ENCODE results near the gene TMC6.
"Not testable (repeated sequence)": the region's sequence is repeated elsewhere in the genome, so short reads cannot be mapped to it uniquely, and the experiment has no call there.

The TMC6 gene

DNA sequence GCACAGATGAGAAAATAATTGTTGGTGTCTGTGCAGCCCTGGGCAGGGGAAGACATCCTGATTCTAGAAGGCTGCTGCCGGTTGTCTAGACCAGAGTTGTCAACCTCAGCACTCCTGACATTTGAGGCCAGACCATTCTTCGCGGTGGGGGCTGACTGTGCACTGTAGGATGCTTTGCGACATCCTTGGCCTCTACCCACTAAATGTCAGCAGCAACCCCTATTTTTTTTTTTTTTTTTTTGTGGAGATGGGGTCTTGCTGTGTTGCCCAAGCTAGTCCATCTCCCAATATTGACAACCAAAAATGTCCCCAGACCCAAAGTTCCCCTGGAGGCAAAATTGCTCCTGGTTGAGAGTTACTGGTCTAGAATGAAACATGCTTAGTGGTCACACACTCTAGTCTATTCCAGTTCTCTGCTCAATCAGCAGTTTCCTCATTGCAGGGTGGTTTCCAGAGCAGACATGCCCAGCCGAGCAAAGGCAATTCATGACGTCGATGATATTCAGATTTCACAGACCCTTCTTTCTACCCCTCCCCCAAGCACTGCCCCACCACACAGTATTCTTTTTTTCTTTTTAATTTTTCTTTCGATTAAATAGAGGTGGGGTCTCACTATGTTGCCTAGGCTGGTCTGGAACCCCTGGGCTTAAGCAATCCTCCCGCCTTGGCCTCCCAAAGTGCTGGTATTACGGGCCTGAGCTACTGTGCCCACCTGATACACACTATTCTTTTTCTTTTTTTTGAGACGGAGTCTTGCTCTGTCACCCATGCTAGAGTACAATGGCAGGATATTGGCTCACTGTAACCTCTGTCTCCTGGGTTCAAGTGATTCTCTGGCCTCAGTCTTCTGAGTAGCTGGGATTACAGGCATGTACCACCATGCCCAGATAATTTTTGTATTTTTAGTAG, 26.6 kb upstream of the TMC6 start:
- no peak for DNase-seq

DNA sequence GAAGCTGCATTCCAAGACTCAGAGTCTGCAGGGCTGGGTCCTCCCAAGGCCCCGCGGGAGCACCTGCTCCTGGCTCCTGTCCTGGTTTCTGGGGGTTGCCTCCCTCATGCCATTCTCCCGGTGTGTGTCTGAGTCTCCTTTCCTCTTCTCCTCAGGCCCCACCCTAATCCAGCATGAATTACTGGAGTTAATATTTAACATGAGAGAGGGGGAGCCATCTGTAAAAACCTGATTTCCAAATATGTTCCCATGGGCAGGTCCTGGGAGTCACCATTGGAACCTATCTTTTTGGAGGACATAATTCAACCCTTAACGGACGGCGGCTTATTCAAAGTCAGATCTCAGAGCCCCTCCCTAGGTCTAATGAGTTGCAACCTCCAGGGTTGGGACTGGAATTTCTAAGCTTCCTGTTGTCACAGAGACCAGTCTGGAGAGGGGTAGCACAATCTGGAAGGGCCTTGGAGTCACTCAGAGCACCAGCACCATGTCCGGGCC, 23.0 kb upstream of the TMC6 start:
- peak; percentile 70 for DNase-seq

DNA sequence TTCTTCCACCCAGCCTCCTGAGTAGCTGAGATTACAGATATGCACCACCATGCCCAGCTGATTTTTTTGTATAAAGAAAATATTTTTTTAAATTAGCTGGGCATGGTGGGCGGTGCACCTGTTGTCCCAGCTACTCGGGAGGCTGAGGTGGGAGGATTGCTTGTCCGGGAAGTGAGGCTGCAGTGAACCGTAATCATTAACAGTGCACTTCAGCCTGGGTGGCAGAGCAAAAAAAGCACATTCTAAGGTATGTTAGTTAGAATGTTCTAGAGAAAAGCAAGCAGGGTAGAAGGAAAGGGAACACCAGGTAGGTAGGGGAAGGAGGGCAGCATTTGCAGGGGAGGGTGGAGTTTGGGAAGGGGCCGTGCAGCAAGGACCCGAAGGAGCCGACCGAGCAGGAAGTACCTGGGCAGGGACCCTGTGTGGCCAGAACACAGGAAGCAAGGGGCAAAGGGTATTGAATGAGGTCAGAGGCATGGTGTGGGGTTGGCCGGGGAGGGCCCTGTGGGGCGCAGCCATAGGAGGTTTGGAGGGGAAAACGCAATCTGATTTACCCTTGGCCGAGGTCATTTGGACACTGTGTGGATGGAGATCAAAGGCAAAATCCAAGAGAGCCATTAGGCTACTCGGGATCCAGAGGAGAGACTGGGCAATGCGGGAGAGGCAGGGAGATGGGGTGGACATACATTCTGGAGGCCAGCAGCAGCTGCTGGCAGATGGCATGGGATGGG, 19.9 kb upstream of the TMC6 start:
- no peak for DNase-seq

DNA sequence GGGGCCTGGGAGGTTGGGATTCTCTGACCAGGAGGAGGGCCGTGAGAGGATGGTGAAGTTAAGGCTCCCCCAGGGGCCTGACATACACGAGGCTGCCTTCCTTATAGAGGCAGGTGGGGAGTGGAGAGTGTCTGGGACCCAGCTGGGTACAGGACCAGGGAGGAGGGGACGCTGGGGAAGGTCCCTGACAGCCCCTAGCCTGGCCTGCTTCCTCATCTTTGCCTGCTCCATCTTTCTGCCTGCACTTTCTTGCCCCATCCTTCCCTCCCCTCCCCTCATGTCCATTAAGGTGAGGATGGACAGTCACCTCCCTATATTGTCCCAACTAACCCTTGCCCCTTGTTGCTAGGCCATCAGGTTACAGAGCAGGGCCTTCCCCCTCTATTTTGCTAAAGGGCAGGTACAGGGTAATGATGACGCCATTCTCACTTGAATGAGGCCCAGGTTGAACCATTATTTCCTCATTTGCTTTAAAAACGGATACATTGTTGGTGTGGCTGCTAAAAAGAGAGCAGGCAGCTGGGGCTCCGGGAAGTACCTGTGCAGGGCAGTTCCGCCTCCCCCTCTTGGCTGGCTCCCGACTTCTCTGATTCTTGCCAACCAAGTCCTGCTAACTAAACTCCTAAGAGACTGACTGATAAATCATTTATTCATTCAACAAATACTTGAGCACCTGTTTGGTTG, 18.9 kb upstream of the TMC6 start:
- no peak for DNase-seq

DNA sequence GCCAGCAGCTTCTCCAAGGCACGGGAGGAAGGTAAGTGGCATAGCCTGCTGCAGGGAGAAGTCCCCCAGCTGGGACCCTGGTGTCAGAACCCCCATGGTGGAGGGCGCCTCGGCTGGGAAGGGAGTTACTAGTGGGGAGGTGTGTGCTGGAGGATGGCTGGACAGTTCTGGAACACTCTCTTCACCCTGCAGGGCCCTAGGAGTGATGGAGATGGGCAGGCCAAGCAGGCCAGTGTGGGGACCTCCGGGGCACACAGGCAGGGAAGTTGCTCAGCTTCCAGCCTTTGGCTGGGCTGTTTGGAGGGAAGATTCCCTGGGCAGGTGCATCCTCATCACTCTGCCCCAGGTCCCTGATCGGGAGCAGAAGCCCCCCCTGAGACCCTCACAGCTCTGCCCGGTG, 18.3 kb upstream of the TMC6 start:
- no peak for DNase-seq

DNA sequence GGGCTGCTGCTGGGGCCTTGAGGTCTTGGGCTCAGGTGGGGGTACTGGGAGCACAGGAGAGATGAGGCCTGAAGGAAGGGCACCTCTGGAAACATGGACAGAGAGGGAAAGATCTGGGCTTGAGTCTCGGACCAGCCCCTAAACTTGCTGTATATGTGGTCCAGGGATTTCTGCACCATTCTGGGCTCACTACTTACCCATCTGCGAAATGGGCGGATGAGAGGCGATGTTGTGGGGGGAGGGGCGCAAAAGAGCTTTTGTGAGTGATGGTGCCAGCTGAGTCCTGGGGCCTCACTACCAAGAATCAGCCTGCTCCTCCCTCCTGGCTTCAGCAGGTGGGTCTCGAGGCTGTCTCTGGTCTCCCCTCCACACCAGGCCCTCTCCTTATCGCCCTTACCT, 17.9 kb upstream of the TMC6 start:
- no peak for DNase-seq

DNA sequence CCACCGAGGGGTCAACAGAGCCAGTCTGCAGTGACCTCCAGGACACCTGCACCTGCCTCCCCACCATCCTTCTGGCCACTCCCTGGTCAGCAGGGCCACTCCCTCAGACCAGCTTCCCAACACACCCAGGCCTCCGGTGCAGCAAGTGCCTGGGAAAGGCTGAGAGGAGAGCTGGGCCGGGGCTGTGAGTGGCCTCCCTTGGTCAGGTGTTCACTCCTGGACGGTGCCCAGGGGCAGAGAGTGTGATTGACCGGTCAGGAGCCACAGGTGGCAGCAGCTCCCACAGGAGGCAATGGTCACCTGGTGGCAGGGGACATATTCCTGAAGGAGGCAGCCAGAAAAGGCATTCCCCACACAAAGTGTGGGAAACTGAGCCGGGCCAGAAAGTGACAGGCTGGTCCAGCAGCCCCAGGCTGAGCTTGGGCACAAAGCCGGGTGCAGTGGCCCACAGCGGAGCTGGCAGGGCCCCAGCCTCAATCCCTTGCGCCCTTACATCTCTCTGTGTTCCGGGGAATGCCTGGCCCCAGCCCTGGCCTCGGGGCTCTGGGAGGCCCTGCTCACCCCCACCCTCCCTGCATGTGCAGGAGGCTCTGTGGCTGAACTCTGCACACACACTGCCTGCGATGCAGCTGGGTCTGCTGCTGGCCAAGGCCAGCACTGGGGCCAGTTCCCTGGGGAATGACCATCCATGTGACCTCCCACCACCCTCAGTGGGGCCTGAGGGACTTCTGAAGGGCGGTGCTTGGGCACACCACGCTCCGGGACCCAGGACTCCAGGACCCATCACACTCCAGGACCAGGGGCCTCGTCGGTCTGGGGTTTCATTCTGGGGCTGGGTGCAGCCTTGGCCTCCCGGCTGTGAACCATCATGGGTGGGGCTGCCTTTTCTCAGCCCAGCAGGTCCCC, 16.4 kb upstream of the TMC6 start:
- no peak for DNase-seq

DNA sequence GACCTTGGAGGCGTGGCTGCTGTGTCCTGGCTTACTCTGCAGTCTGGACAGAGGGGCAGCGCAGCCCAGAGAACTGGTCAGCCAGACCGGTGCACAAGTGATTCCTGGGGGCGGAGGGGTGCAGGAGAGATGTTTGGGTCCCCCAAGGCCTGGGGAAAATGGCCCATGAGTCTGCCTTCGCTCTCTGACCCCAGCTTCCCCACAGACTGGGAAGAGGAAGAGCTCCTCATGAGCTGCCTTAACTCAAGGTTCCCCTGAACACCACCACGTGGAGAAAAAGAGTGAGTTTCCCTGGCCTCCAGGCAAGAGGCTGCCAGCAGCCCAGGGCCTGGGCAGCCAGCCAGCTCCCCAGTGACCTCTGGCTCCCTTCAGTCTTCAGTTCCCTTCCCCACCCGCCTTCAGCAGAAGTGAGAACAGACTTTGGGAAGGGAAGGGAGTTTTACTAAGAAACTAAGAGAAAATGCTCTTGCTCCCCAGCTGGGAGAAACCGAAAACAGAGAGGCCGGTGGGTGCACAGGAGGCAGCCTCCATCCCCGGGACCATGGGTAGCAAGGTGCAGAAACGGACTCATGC, 15.7 kb upstream of the TMC6 start:
- DNase-seq = peak; percentile 68

DNA sequence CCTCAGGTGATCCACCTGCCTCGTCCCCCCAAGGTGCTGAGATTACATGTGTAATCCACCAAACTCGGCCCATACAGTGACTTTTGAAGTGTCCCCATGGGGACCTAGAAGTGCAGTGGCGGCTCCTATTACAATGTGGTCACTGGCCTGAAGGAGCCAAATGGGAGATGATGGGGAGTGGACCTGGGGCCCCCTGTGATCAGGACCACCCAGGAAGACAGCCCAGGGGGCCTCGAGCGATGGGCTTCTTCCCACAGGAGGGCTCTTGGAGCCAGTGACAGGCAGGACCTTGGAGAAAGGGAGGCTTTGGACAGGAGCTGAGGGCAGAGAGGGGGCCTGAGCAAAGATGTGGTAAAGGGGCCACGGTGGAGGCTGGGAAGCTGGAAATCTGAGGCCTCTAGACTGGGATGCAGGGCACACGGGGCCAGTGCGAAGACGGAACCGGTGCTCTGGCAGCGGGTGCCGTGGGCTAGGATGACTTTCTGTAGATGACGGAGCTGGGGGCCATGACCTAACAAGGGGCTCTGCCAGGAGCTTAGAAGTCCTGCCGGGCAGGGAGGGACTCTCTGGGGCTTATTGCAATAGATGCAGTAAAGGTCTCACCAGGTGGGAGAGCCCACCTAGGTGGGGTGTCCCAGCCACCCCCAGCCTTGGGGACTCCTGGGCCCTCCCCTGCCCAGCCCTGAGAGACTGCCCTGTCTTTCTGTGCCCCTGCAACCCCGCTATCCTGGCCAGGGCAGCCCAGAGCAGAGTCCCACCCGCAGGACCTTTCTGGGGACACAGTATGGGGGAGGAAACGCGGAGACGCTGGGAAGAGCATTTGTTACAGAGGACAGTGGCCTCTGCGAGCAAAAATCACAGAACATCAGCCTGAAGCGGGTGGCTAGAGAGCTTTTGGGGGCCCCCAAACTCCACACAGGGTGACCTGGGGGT, 14.9 kb upstream of the TMC6 start:
- no peak for DNase-seq

DNA sequence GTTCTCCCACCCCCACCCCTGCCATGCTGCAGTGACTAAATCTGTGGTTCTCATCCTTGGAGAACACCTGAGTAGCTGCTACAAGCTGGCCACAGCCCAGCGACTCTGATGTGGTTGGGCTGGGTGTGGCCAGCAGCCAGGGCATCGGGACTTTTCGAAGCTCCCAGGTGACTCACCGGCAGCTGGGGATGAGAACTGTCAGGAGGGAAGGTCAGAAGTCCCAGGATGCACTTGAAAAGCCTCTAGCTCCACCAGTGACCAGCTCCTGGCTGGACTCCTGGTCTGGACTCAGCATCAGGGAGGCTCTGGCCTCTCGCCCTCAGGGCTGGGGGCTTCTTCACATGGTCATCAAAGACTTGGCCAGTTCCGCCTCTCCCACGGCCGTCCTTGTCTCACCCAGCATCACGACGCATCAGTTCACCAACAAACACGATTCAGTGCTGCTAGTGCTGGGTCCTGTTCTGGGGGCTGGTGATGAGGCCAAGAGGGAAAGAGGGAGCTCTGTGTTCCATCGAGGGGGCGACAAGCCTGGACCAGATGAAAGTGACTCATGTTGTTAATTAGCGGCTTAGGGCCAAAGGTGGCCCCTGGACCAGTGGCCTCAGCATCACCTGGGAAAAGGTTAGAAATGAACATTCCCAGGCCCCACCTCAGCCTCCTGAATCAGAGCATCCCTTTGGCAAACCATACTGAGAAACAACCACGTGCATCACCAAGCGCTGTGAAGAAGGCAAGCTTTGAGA, 13.7 kb upstream of the TMC6 start:
- DNase-seq = peak; percentile 38

DNA sequence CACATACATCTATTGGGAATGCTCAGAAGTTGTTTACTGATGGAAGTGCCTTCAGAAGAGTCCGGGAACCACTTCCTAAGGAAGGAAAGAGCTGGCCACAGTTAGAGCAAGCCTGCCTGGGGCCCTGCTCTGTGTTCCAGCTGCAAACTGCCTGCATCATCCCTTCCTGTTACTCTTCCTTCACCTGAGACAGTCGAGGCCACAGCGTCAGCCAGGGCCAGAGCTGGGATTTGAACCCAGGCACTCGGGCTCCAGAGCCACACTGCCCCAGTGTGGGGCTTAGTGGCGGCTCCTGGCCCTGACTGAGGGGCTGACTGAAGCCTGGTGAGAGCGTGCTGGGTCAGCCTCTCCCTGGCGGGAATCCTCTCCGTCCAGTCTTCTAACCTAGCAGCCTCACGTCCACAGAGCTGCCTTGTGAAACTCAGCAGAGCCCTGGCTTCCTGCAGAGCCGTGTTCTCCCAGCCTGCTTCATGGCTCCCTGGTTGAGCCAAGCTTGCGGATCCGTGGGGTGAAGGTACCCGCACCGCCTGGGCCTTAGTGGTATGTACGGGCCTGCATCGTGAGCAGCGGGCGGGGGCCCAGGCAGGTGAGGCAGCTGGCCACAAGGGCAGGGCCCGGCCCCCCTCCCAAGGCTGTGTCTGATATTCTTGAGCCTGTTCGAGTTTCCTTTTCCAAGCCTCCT, 13.0 kb upstream of the TMC6 start:
- no peak for DNase-seq

DNA sequence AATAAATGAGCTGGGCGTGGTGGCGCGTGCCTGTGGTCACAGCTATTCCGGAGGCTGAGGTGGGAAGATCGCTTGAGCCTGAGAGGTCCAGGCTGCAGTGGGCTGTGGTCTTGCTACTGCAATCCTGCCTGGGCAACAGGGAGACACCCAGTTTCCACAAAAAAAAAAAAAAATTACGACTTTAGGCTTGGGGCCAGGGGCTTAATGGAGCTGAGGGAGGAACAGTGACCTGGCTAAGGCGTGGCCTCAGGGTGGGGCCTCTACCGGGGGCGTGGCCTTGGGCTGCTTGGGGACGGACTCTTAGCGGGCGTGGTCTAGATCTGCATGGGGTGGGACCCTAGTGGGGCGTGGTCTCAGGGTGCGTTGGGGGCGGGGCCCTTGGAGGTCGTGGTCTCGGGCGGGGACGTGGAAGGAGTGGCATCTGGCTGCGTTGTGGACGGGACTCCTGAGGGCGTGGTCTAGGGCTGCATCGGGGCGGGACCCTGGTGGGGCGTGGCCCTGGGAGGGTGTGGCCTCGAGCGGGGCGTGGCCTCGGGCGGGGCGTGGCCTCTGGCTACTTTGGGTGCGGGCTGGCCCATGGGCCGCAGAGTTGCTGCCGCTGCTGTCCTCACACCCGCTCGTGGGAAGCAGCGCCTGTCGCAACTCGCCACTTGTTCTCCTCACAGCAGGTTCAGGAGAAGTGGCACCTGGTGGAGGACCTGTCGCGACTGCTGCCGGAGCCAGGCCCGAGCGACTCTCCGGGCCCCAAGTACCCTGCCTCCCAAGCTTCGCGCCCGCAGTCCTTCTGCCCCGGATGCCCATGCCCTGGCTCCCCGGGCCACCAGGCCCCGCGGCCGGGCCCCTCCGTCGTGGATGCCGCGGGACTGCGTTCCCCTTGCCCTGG, 11.9 kb upstream of the TMC6 start:
- DNase-seq = peak; percentile 78

DNA sequence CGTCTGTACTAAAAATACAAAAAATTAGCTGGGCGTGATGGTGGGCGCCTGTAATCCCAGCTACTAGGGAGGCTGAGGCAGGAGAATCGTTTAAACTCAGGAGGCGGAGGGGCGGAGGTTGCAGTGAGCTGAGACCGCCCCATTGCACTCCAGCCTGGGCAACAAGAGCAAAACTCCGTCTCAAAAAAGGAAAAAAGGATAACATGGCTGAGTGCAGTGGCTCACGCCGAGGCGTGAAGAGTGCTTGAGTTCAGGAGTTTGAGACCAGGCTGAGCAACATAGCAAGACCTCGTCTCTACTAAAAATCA, 11.3 kb upstream of the TMC6 start:
- DNase-seq = not testable (repeated sequence)

DNA sequence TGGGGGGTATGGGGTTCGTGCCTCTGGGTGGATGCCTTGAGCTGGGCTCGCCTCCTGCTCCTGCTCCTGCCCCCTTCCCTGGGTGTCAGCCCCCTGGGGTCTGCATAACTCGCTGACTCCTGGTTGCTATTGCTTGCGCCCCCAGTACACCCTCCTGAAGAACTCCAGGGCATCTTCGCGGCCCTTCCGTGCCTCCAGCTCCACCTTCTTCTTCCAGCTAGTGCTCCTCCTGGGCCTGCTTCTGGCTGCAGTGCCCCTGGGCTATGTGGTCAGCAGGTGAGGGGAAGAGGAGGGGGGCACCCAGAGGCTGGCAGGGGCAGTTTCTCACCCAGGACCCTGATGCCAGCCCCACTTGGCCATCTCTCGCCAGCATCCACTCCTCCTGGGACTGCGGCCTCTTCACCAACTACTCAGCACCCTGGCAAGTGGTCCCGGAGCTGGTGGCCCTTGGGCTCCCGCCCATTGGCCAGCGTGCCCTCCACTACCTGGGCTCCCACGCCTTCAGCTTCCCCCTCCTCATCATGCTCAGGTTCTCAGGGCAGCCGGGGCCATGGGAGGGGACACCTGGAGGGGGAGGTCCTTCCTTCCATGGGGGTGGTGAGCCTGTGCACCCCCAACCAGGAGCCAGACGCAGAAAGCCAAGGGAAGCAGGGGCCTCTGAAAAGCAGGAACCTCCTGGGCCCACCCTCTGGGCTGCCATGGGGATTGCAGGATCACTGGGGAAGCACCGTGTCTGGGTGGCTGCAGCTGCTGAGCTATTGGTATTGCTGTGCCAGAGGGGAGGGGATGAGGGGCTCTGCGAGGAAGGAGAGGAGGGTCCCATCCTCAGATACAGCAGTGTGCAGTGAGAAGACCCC, 9.9 kb upstream of the TMC6 start:
- DNase-seq = no peak

DNA sequence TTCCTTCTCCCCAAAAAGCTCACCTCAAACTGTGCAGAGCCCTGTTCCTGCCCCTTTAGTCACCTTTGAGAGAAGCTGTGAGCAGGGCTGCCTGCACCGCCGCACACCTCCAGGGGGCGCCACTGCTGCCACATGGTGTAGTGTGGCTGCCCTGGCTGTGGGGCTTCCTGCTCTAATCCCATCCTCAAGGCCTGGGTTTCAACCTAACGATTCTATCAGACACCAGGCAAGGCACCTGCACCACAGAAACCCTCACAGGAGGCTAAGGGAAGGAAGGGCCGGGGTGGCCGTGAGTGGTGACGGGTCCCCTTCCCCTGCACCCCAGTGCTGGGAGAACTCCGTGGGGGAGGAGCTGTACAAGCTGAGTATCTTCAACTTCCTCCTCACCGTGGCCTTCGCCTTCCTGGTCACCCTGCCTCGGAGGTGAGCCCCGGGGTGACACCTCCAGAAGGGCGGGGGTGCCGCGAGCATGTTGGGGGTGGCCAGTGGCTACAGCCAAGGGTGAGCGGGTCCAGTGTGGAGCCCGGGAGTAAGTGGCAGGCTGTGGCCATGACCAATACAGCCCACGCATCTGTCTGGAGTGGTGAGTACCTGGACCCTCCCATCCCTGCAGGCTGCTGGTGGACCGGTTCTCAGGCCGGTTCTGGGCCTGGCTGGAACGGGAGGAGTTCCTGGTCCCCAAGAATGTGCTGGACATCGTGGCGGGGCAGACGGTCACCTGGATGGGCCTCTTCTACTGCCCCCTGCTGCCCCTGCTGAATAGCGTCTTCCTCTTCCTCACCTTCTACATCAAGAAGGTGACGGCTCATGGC, 9.0 kb upstream of the TMC6 start:
- DNase-seq = no peak

DNA sequence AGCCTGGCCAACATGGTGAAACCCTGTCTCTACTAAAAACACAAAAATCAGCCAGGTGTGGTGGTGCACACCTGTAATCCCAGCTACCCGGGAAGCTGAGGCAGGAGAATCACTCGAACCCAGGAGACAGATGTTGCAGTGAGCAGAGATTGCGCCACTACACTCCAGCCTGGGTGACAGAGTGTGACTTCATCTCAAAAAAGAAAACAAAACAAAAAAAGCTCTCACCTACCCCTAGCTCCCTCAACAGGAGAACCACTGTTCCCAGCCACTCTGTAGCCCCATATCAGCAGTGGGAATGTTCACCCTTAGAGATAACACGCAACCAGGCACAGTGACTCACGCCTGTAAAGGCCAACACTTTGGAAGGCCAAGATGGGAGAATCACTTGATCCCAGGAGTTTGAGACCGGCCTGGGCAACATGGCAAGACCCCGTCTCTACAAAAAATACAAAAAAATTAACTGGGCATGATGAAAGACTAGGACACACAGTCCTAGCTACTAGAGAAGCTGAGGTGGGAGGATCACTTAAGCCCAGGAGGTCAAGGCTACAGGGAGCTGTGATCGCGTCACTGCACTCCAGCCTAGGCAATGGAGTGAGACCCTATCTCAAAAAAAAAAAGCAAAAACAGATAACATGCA, 7.4 kb upstream of the TMC6 start:
- no peak for DNase-seq

Measured in fibroblast of skin of right quadriceps (primary cell).